RWPE1 (cell line): ENCODE data around the gene AIMP1.

ENCODE experiments used
- CTCF ChIA-PET: fragments of 350-600 bp; sonication (Branson Sonifier 250); formaldehyde crosslinking; extraction: SDS; loops from one replicate; lab custom pipeline; 2021; lab: Yijun Ruan, JAX
- POLR2A ChIA-PET: fragments of 400-600 bp; formaldehyde crosslinking; extraction: SDS; loops from one replicate; lab custom pipeline; 2020; ENCODE audit warnings: antibody characterized with exemption; ENCODE audit not compliant: low non-redundant PET; lab: Yijun Ruan, JAX
- DNase-seq: peaks from one replicate; pipeline ENCODE4 v3.0.0; 2012; ENCODE audit warnings: low spot score
- H3K27ac ChIP-seq: fragments of 450-650 bp; 2 replicates; pipeline ENCODE4 v1.5.1; 2017
- CTCF ChIP-seq: fragments of 450-650 bp; conservative IDR thresholded peaks from 2 replicates; pipeline ENCODE4 v1.5.1; 2017; ENCODE audit warnings: low read depth, mild to moderate bottlenecking

AIMP1 gene

GRCh38 chr4:106365613-106366012 lies 49.3 kb downstream of the AIMP1 start:
- CTCF ChIA-PET = interaction anchor here (0.6 kb wide), 1 partner anchor 135 kb away, joined by 3 read pairs; no protein-coding TSS in a partner anchor
- peak; percentile 71 for DNase-seq
- H3K27ac ChIP-seq = no peak overlapping the region
- no peak for TF ChIP-seq CTCF
- POLR2A ChIA-PET = no interaction called here

DNA sequence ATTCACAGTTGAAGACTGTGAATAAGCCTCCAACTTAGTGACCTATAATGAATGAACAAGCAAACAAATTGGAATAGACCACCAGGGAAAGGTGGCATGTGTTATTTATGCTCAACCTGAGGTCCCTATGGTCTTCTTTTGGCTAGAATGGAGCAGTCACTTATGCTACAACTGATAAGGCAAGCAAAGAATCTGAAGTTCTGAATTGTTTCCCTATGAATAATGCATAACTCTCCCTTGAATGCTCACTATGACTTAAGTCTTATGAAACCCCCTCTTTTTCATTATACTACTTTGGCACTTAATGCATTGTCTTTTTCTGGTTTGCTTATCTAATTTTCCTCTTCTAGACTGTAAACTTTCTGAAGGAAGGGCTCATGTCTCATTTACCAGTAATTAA lies 49.7 kb downstream of the AIMP1 start:
- no peak for TF ChIP-seq CTCF
- H3K27ac ChIP-seq = no peak overlapping the region
- ChIA-PET CTCF (no interaction called here), POLR2A (no interaction called here)
- DNase-seq = no peak

DNA sequence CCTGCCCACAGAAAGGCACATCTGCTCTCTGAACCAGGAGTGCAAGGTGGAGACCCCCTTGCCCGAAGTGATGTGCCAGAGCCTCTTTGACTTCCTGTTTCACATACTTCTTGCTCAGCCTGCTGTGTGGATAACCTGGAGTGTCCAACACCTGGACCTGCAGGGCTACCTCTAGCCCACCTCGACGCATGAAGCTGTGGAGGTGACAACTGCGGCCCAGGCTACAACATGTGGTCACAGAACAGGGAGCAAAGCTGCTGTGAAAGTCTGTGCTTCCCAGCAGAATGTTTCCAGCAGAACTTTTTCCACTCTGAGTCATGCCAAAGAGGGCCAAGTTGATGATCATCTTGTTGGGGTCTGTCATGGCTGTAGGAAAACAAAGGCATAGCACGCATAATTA lies 50.7 kb downstream of the AIMP1 start:
- no peak for DNase-seq
- ChIA-PET CTCF (no interaction called here), POLR2A (no interaction called here)
- no peak overlapping the region for H3K27ac ChIP-seq
- TF ChIP-seq CTCF = no peak

- TF ChIP-seq CTCF = no peak
- ChIA-PET CTCF (interaction anchor here (0.6 to 2.0 kb wide), 8 partner anchors 11 to 693 kb away, joined by 3 to 9 read pairs (median 4); no protein-coding TSS in a partner anchor), POLR2A (no interaction called here)
- DNase-seq = no peak
- no peak within 1 kb of the TSS for H3K27ac ChIP-seq
Observed at GRCh38 chr4:106368678-106369077, 52.3 kb downstream of the AIMP1 start, which contains the start of gene GIMD1. Gene GIMD1, minus strand, starts transcription at chr4:106368778. Its CDS starts 1,343 bp downstream, at chr4:106367435.

DNA sequence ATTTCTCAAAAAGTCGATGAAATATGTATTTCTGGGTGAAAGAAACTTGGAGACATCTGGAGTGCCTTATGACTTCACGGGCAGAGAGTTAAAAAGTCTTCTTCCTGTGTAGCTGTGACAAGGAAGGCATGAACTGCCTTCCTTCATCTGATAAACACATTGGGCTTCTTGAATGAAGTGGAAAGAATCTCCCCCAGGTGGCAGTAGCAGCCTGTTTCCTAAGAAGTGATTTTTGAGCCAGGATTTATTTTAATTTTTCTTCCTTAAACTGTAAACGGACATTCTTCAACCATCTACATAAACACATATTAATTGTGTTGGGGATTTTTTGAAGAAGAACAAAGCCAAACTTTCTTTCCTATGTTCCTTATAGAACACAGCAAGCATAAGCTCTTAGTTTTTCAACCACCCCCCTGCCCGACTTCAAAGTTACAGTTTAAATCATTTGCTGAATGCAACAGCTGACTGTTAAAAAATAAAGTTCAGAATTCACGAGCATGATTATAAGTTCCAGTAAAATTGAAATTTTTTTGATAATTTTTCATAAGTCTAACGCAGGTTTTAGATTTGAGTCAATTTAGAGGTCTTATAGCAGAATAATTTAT lies 53.2 kb downstream of the AIMP1 start:
- POLR2A ChIA-PET = no interaction called here
- peak; percentile 31 for DNase-seq
- peak; percentile 74 for TF ChIP-seq CTCF
- H3K27ac ChIP-seq = no peak overlapping the region
- CTCF ChIA-PET = interaction anchor here (0.7 to 2.0 kb wide), 15 partner anchors 10 to 1367 kb away, joined by 3 to 9 read pairs (median 3); no protein-coding TSS in a partner anchor

- no peak for TF ChIP-seq CTCF
- DNase-seq = no peak
- no peak overlapping the region for H3K27ac ChIP-seq
- ChIA-PET CTCF (interaction anchor here (0.6 to 2.0 kb wide), 13 partner anchors 9 to 1367 kb away, joined by 3 to 9 read pairs (median 3); no protein-coding TSS in a partner anchor), POLR2A (no interaction called here)
Observed at GRCh38 chr4:106370214-106370613, 53.9 kb downstream of the AIMP1 start.
